Keratinocyte (primary cell): ENCODE data around the gene CAMKMT. TPM values are rescaled to one million over a fixed set of nuclear protein-coding genes. Genes with fewer than 3 reads are reported as not detected.

Experiments
- DNase-seq: peaks from one replicate; pipeline ENCODE4 v3.0.0-alpha.2; 2011; ENCODE audit warnings: low read depth, missing footprints, low spot score
- FAIRE-seq: peaks from 2 replicates; lab custom pipeline; 2011; peaks lifted over from hg19 to GRCh38; lab: Jason Lieb, UNC
- H2AFZ ChIP-seq: 2 replicates; pipeline ENCODE4 v1.6.0; 2012; ENCODE audit warnings: low read length, control low read depth, inconsistent platforms; ENCODE audit not compliant: control insufficient read depth
- H3K27ac ChIP-seq: 2 replicates; pipeline ENCODE4 v1.5.1; 2011; ENCODE audit warnings: low read length; ENCODE audit not compliant: control insufficient read depth, insufficient read depth
- H3K27me3 ChIP-seq: 3 replicates; pipeline ENCODE4 v1.6.0; 2011; ENCODE audit warnings: low read length; ENCODE audit not compliant: control insufficient read depth, insufficient read depth; ENCODE audit errors: extremely low read depth
- H3K36me3 ChIP-seq, 2 experiments: 2 replicates in 1 of 2; 3 replicates in 1 of 2; pipeline ENCODE4 v1.5.1; 2011; ENCODE audit warnings: low read length in 2 of 2, mild to moderate bottlenecking in 1 of 2; ENCODE audit not compliant: control insufficient read depth in 2 of 2, insufficient read depth in 2 of 2; ENCODE audit errors: extremely low read depth in 1 of 2
- H3K4me1 ChIP-seq: 3 replicates; pipeline ENCODE4 v1.5.1; 2011; ENCODE audit warnings: low read length; ENCODE audit not compliant: control insufficient read depth, insufficient read depth; ENCODE audit errors: extremely low read depth
- H3K4me2 ChIP-seq: 3 replicates; pipeline ENCODE4 v1.6.0; 2011; ENCODE audit warnings: low read depth, low read length; ENCODE audit not compliant: control insufficient read depth, insufficient read depth; ENCODE audit errors: extremely low read depth
- H3K4me3 ChIP-seq, 3 experiments: fragments of 200-600 bp in 1 of 3; sonication (generic) in 1 of 3; 2 replicates in 2 of 3; 3 replicates in 1 of 3; pipeline ENCODE4 v1.5.1; 2011 to 2016; ENCODE audit warnings: low read length in 3 of 3, mild to moderate bottlenecking in 3 of 3, control low read depth in 2 of 3, inconsistent platforms in 1 of 3, low read depth in 1 of 3, mixed read lengths in 1 of 3, mixed run types in 1 of 3, moderate library complexity in 1 of 3; ENCODE audit not compliant: control insufficient read depth in 2 of 3, insufficient read depth in 2 of 3; ENCODE audit errors: extremely low read depth in 1 of 3
- H3K79me2 ChIP-seq: 2 replicates; pipeline ENCODE4 v1.6.0; 2012; ENCODE audit warnings: low read length; ENCODE audit not compliant: control insufficient read depth, insufficient read depth
- H3K9ac ChIP-seq: 3 replicates; pipeline ENCODE4 v1.6.0; 2011; ENCODE audit warnings: low read length; ENCODE audit not compliant: control insufficient read depth, insufficient read depth; ENCODE audit errors: extremely low read depth
- H3K9me1 ChIP-seq: 3 replicates; pipeline ENCODE4 v1.6.0; 2011; ENCODE audit warnings: low read length; ENCODE audit not compliant: control insufficient read depth, insufficient read depth; ENCODE audit errors: extremely low read depth
- H3K9me3 ChIP-seq: 2 replicates; pipeline ENCODE4 v1.5.1; 2012; ENCODE audit warnings: low read depth, low read length; ENCODE audit not compliant: control insufficient read depth
- H4K20me1 ChIP-seq: 3 replicates; pipeline ENCODE4 v1.6.0; 2011; ENCODE audit warnings: low read length; ENCODE audit not compliant: control insufficient read depth, insufficient read depth; ENCODE audit errors: extremely low read depth
- EZH2 ChIP-seq: IDR thresholded peaks from one replicate; pipeline ENCODE4 v1.6.1; 2012; ENCODE audit warnings: inconsistent platforms, mild to moderate bottlenecking, low read length, moderate library complexity
- dilution Hi-C: fragments of 300-500 bp; cut with MboI; formaldehyde crosslinking; loops from one replicate; pipeline ENCODE4 v1.7.0; 2020; ENCODE audit warnings: low sequenced_read_pairs; ENCODE audit not compliant: extremely low pct_ligation_motif_present
- polyA plus RNA-seq, 5 experiments: library from polyadenylated mRNA; depleted of rRNA in 3 of 5; stranded (reverse) in 3 of 5; stranded (forward) in 1 of 5; unstranded in 1 of 5; fragments of >200 nt; gene quantifications; 1 replicate in 1 of 5; 2 replicates in 3 of 5; 3 replicates in 1 of 5; pipeline versions ENCODE4 v1.2.1 to v1.2.3, GENCODE V29; 2011 to 2012; ENCODE audit warnings: missing spikeins in 2 of 5, low read depth in 1 of 5, low replicate concordance in 1 of 5
- TF ChIP-seq, protein P1 (sequence below), 3 experiments: IDR thresholded peaks in 1 of 3; conservative IDR thresholded peaks in 1 of 3; optimal IDR thresholded peaks in 1 of 3; 2 replicates in 2 of 3; 3 replicates in 1 of 3; pipeline versions ENCODE3 to v1.5.1; 2011; ENCODE audit warnings: low read length in 3 of 3, mild to moderate bottlenecking in 3 of 3, moderate library complexity in 2 of 3, control low read depth in 1 of 3, inconsistent platforms in 1 of 3; ENCODE audit not compliant: insufficient read depth in 2 of 3; ENCODE audit errors: extremely low read depth in 1 of 3

The CAMKMT gene
- polyA plus RNA-seq, 1 donor (not counting 4 experiments of a cell fraction or from before 2014, with no cell fraction given) = 9.9 TPM

- H3K9me3 ChIP-seq = no peaks in the 10 kb centered on the region
- TF ChIP-seq, protein P1, sequence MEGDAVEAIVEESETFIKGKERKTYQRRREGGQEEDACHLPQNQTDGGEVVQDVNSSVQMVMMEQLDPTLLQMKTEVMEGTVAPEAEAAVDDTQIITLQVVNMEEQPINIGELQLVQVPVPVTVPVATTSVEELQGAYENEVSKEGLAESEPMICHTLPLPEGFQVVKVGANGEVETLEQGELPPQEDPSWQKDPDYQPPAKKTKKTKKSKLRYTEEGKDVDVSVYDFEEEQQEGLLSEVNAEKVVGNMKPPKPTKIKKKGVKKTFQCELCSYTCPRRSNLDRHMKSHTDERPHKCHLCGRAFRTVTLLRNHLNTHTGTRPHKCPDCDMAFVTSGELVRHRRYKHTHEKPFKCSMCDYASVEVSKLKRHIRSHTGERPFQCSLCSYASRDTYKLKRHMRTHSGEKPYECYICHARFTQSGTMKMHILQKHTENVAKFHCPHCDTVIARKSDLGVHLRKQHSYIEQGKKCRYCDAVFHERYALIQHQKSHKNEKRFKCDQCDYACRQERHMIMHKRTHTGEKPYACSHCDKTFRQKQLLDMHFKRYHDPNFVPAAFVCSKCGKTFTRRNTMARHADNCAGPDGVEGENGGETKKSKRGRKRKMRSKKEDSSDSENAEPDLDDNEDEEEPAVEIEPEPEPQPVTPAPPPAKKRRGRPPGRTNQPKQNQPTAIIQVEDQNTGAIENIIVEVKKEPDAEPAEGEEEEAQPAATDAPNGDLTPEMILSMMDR (optimal IDR thresholded peaks at IDR 0.05 in 1 of 3, IDR thresholded peaks at IDR 0.05 in 1 of 3, conservative IDR thresholded peaks at IDR 0.05 in 1 of 3; ENCODE audit: extremely low read depth in 1 of 3, insufficient read depth in 2 of 3, low read length in 3 of 3) = no peak
- TF ChIP-seq EZH2 = no peak
- H3K27ac ChIP-seq = no peak overlapping the region
- H3K36me3 ChIP-seq = no peaks in the 10 kb centered on the region
- no peak for FAIRE-seq
- H3K9ac ChIP-seq = no peak overlapping the region
- no peaks in the 10 kb centered on the region for H3K79me2 ChIP-seq
- no peaks in the 10 kb centered on the region for H3K9me1 ChIP-seq
- dilution Hi-C loops = no loop called here
- H3K4me2 ChIP-seq = no peak overlapping the region
- no peaks in the 10 kb centered on the region for H4K20me1 ChIP-seq
- no peaks in the 10 kb centered on the region for H3K27me3 ChIP-seq
- no peak for DNase-seq
- no peaks in the 10 kb centered on the region for H3K4me1 ChIP-seq
- H2AFZ ChIP-seq = no peak overlapping the region
- H3K4me3 ChIP-seq = no peak overlapping the region
Measured at GRCh38 chr2:44455877-44456276, 94.1 kb downstream of the CAMKMT start.

DNA sequence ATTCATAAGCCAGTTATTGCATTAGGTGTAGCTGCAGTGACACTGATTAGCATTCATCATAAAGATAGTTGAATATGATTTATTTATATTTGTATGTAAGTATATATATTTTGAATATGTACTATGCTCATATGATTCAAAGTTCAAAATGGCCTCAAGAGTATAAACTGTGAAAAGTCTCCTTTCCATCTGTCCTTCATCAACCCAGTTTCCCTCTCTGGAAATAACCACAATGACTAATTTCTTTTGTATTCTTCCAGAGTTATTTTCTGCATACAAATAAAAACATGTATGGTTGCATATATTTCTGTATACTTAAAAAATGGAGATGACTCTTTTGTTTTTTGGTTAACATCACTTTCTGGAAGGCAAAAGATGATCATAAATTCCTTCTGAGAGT, 95.2 kb downstream of the CAMKMT start:
- Histone ChIP-seq H3K36me3 (no peaks in the 10 kb centered on the region), H2AFZ (no peak overlapping the region), H3K9me3 (no peaks in the 10 kb centered on the region), H3K9ac (no peak overlapping the region), H3K4me1 (no peaks in the 10 kb centered on the region), H3K27me3 (no peaks in the 10 kb centered on the region), H4K20me1 (no peaks in the 10 kb centered on the region), H3K27ac (no peak overlapping the region), H3K9me1 (no peaks in the 10 kb centered on the region), H3K4me2 (no peak overlapping the region), H3K4me3 (no peak overlapping the region), H3K79me2 (no peaks in the 10 kb centered on the region)
- dilution Hi-C loops = no loop called here
- no peak for FAIRE-seq
- TF ChIP-seq, protein P1 (optimal IDR thresholded peaks at IDR 0.05 in 1 of 3, IDR thresholded peaks at IDR 0.05 in 1 of 3, conservative IDR thresholded peaks at IDR 0.05 in 1 of 3; ENCODE audit: extremely low read depth in 1 of 3, insufficient read depth in 2 of 3, low read length in 3 of 3) = no peak
- no peak for TF ChIP-seq EZH2
- no peak for DNase-seq
